GM23338 (cell line): ENCODE measurements around the gene TGFBI. TPM values are rescaled to one million over a fixed set of nuclear protein-coding genes. Genes with fewer than 3 reads are reported as not detected.

Source experiments
- ATAC-seq: fragments of 200-7000 bp; cut with Tn5 transposase; 3 replicates; pipeline ENCODE4 v1.9.1; 2020
- DNase-seq: peaks from one replicate; pipeline ENCODE4 v3.0.0-alpha.2; 2015; ENCODE audit warnings: low spot score
- H2AFZ ChIP-seq: fragments of 200-600 bp; sonication (generic); 2 replicates; pipeline ENCODE4 v1.8.0; 2016; ENCODE audit warnings: antibody characterized with exemption, mild to moderate bottlenecking, moderate library complexity
- H3F3A ChIP-seq: fragments of 200-600 bp; sonication (generic); replicated peaks from 2 replicates; pipeline ENCODE4 v1.8.0; 2017; ENCODE audit warnings: antibody characterized with exemption, mixed run types, low read depth
- H3K27ac ChIP-seq: fragments of 200-600 bp; sonication (generic); 2 replicates; pipeline ENCODE4 v1.6.1; 2016; ENCODE audit warnings: low read depth
- H3K27me3 ChIP-seq: fragments of 200-600 bp; sonication (generic); 2 replicates; pipeline ENCODE4 v1.8.0; 2016; ENCODE audit warnings: mild to moderate bottlenecking, mixed run types, moderate library complexity; ENCODE audit not compliant: insufficient read depth
- H3K36me3 ChIP-seq: fragments of 200-600 bp; sonication (generic); 2 replicates; pipeline ENCODE4 v1.8.0; 2016; ENCODE audit warnings: mild to moderate bottlenecking; ENCODE audit not compliant: insufficient read depth
- H3K4me1 ChIP-seq: fragments of 200-600 bp; sonication (generic); 2 replicates; pipeline ENCODE4 v1.8.0; 2016; ENCODE audit warnings: mild to moderate bottlenecking, moderate library complexity; ENCODE audit not compliant: insufficient read depth
- H3K4me2 ChIP-seq: fragments of 200-600 bp; sonication (generic); 2 replicates; pipeline ENCODE4 v1.7.1; 2017; ENCODE audit warnings: mixed run types
- H3K4me3 ChIP-seq: fragments of 200-600 bp; sonication (generic); 2 replicates; pipeline ENCODE4 v1.6.1; 2016; ENCODE audit warnings: mixed run types
- H3K79me2 ChIP-seq: fragments of 200-600 bp; sonication (generic); replicated peaks from 2 replicates; pipeline ENCODE4 v1.8.0; 2017; ENCODE audit warnings: mild to moderate bottlenecking; ENCODE audit not compliant: insufficient read depth
- H3K9me2 ChIP-seq: fragments of 200-600 bp; sonication (generic); 2 replicates; pipeline ENCODE4 v1.8.0; 2017; ENCODE audit not compliant: insufficient read depth
- H4K20me1 ChIP-seq: fragments of 200-600 bp; sonication (generic); replicated peaks from 2 replicates; pipeline ENCODE4 v1.8.0; 2017; ENCODE audit warnings: mild to moderate bottlenecking; ENCODE audit not compliant: insufficient read depth
- H3K27ac Mint-ChIP-seq: 2 replicates; pipeline ENCODE4 v1.8.0; 2020; ENCODE audit warnings: inconsistent platforms, mild to moderate bottlenecking, moderate library complexity, mixed read lengths
- H3K27me3 Mint-ChIP-seq: 3 replicates; pipeline ENCODE4 v1.8.0; 2022; ENCODE audit warnings: low read depth, mild to moderate bottlenecking, moderate library complexity, mixed read lengths, inconsistent platforms; ENCODE audit not compliant: insufficient read depth, poor library complexity
- H3K36me3 Mint-ChIP-seq: 3 replicates; pipeline ENCODE4 v1.8.0; 2021; ENCODE audit warnings: low read depth, mild to moderate bottlenecking, inconsistent platforms, moderate library complexity, mixed read lengths
- H3K4me1 Mint-ChIP-seq: 3 replicates; pipeline ENCODE4 v1.8.0; 2020; ENCODE audit warnings: mild to moderate bottlenecking, inconsistent platforms, mixed read lengths
- H3K4me3 Mint-ChIP-seq: 3 replicates; pipeline ENCODE4 v1.8.0; 2021; ENCODE audit warnings: moderate library complexity, mild to moderate bottlenecking, inconsistent platforms, mixed read lengths
- H3K9me3 Mint-ChIP-seq: 3 replicates; pipeline ENCODE4 v1.8.0; 2020; ENCODE audit warnings: moderate library complexity, mild to moderate bottlenecking, inconsistent platforms, mixed read lengths
- CREB1 ChIP-seq: fragments of 250-450 bp; sonication (Bioruptor Pico); IDR thresholded peaks from 2 replicates; pipeline ENCODE4 v1.5.0; 2020; ENCODE audit warnings: low read depth, mild to moderate bottlenecking, moderate library complexity
- CTCF ChIP-seq, 2 experiments: fragments of 200-600 bp in 1 of 2; sonication (generic) in 1 of 2; conservative IDR thresholded peaks; 2 replicates each; pipeline versions ENCODE4 v1.5.1 to v1.6.1; 2016 to 2017; ENCODE audit warnings: antibody characterized with exemption in 2 of 2, low read depth in 2 of 2, mild to moderate bottlenecking in 2 of 2, moderate library complexity in 1 of 2
- ETS1 ChIP-seq: IDR thresholded peaks from 2 replicates; pipeline ENCODE4 v1.6.1; 2016; ENCODE audit warnings: antibody characterized with exemption
- EZH2 ChIP-seq: fragments of 200-600 bp; sonication (generic); IDR thresholded peaks from one replicate; pipeline ENCODE4 v1.8.0; 2017; ENCODE audit warnings: antibody characterized with exemption, mild to moderate bottlenecking, low read depth; ENCODE audit not compliant: unreplicated experiment
- EZH2phosphoT487 ChIP-seq: fragments of 200-600 bp; sonication (generic); IDR thresholded peaks from one replicate; pipeline ENCODE4 v1.8.1; 2018; ENCODE audit warnings: antibody characterized with exemption; ENCODE audit not compliant: unreplicated experiment
- JUNB ChIP-seq: IDR thresholded peaks from one replicate; pipeline ENCODE4 v1.6.1; 2016; ENCODE audit warnings: antibody characterized with exemption; ENCODE audit not compliant: unreplicated experiment
- NANOG ChIP-seq: IDR thresholded peaks from 2 replicates; pipeline ENCODE4 v1.6.1; 2016; ENCODE audit warnings: antibody characterized with exemption, borderline replicate concordance
- POLR2AphosphoS5 ChIP-seq: IDR thresholded peaks from 2 replicates; pipeline ENCODE4 v1.6.1; 2016; ENCODE audit warnings: antibody characterized with exemption, low read depth
- REST ChIP-seq: IDR thresholded peaks from one replicate; pipeline ENCODE4 v1.6.1; 2018; ENCODE audit warnings: antibody characterized with exemption; ENCODE audit not compliant: unreplicated experiment
- STAT1 ChIP-seq: IDR thresholded peaks from one replicate; pipeline ENCODE4 v1.6.1; 2016; ENCODE audit warnings: antibody characterized with exemption; ENCODE audit not compliant: unreplicated experiment
- ZNF114 ChIP-seq: fragments of 250-450 bp; sonication (Bioruptor Pico); IDR thresholded peaks from 2 replicates; pipeline ENCODE4 v1.5.0; 2020; ENCODE audit warnings: mild to moderate bottlenecking, moderate library complexity
- ZNF331 ChIP-seq: fragments of 250-450 bp; sonication (Bioruptor Pico); IDR thresholded peaks from 2 replicates; pipeline ENCODE4 v1.5.0; 2020; ENCODE audit warnings: low read depth, mild to moderate bottlenecking, moderate library complexity
- ZNF462 ChIP-seq: fragments of 250-450 bp; sonication (Bioruptor Pico); IDR thresholded peaks from 2 replicates; pipeline ENCODE4 v1.5.0; 2020; ENCODE audit warnings: mild to moderate bottlenecking, moderate library complexity
- polyA plus RNA-seq: library from polyadenylated mRNA; unstranded; fragments of >200 nt; fragmentation: Nextera tagmentation; extraction: Ambion mirVana; gene quantifications from 2 replicates; pipeline ENCODE4 v1.2.1, GENCODE V29; 2016
- total RNA-seq: library from RNA; depleted of rRNA; stranded (reverse); fragments of >200 nt; shearing (Covaris generic); gene quantifications from 2 replicates; pipeline ENCODE4 v1.2.3, GENCODE V29; 2014

Gene TGFBI
- total and polyA plus RNA-seq, 2 experiments from 2014 or later, result 8.9 to 9.4 TPM

- Histone ChIP-seq H4K20me1 (no peaks in the 10 kb centered on the region), H3K36me3 (no peaks in the 10 kb centered on the region), H3K79me2 (no peaks in the 10 kb centered on the region), H3K9me2 (0 out of 2 replicates have a peak, but pooled peaks cover 4% of the 10 kb centered on the region), H3K27ac (no peak overlapping the region), H2AFZ (no peak overlapping the region), H3K4me2 (no peak overlapping the region), H3K27me3 (no peaks in the 10 kb centered on the region), H3K4me1 (peaks cover 17% of the 10 kb centered on the region), H3F3A (no peaks in the 10 kb centered on the region), H3K4me3 (no peak overlapping the region)
- Mint-ChIP-seq H3K27ac (no peak overlapping the region), H3K36me3 (no peaks in the 10 kb centered on the region), H3K4me1 (peaks cover 13% of the 10 kb centered on the region), H3K4me3 (no peak overlapping the region), H3K27me3 (peaks cover 5% of the 10 kb centered on the region), H3K9me3 (no peaks in the 10 kb centered on the region)
- ATAC-seq (no peak), DNase-seq (no peak)
- no peak for TF ChIP-seq EZH2
- no peak for TF ChIP-seq JUNB
- no peak for TF ChIP-seq REST
- no peak for TF ChIP-seq NANOG
- TF ChIP-seq ETS1, result no peak
- TF ChIP-seq STAT1, result no peak
- no peak for TF ChIP-seq ZNF462 (CRISPR knock-in tag)
- no peak for TF ChIP-seq POLR2AphosphoS5
- no peak for TF ChIP-seq CREB1 (CRISPR knock-in tag)
- no peak for TF ChIP-seq ZNF114 (CRISPR knock-in tag)
- no peak for TF ChIP-seq ZNF331 (CRISPR knock-in tag)
- no peak for TF ChIP-seq EZH2phosphoT487
- no peak for TF ChIP-seq CTCF (conservative IDR thresholded peaks at IDR 0.05; ENCODE audit: low read depth in 2 of 2)
These were observed 66.3 kb downstream of the TGFBI start for GRCh38 chr5:136094913-136095641.
